Stimulated activated naive CD4-positive, alpha-beta T cell treated with Interleukin-2 at 50 U/mL for 16 hours (primary cell): Measurements from ENCODE around the gene BMP8A.

Source experiments
- DNase-seq: peaks from one replicate; lab custom pipeline; 2025; lab: John Stamatoyannopoulos, UW

The BMP8A gene

DNA sequence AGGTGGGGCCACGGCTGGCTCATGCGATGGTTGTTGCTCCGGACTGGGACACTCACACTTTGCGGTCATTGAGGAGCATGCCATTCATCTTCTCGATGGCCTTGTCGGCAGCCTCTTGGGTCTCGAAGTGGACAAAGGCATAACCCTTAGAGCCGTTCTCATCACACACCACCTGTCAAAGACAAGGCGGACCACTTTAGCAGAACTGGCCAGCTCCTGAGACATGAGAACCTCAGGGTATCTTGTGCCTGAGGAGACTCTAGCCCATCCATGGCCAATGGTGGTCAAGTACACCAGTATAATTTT lies 79.7 kb downstream of the BMP8A start:
- DNase-seq: no peak

DNA sequence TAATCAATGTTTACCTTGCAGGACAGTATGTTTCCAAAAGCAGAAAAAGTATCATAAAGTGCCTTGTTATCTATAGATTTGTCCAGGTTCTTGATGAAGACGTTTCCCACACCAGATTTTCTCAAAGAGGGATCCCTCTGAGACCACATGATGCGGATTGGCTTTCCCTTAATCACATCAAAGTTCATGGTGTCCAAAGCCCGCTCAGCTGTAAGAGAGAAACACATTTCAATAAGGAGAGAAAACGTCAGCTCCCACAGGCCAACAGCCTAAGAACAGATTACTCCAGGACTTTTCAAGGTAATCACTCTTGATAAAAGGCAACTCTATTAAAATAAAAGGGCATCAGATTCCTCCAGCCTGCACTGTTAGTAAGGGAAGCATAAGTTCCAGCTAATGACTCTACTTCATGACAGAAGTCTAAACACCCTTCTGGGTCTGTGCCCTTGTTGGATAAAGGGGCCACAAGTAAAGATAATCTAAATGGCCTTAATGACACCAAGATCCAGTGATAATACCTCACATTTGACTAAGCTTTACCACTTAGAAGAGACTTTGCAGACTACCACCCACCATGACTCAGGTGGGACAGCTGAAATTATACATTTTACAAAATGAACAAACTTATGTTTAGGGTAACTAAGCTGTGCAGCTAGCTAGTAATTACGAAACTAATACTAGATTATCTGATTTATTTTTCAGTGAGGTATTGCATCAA lies 81.1 kb downstream of the BMP8A start:
- DNase-seq: no peak

DNA sequence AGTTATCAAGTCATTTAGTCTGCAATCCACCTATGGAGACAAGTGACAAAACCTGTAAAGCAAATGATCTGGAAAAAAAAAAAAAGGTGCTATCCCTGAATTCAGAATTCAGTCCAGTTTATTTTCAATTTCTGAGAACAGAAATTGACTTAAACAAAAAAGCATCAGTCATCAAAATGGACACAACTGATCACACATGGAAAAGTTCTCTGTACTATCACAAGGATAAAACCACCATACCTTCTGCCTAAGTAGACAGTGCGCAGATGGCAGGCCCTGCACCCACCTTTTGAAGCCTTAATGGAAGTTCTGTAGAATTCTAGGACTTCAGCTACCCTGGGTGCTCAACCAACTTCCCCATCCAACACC lies 81.6 kb downstream of the BMP8A start:
- DNase-seq: no peak

DNA sequence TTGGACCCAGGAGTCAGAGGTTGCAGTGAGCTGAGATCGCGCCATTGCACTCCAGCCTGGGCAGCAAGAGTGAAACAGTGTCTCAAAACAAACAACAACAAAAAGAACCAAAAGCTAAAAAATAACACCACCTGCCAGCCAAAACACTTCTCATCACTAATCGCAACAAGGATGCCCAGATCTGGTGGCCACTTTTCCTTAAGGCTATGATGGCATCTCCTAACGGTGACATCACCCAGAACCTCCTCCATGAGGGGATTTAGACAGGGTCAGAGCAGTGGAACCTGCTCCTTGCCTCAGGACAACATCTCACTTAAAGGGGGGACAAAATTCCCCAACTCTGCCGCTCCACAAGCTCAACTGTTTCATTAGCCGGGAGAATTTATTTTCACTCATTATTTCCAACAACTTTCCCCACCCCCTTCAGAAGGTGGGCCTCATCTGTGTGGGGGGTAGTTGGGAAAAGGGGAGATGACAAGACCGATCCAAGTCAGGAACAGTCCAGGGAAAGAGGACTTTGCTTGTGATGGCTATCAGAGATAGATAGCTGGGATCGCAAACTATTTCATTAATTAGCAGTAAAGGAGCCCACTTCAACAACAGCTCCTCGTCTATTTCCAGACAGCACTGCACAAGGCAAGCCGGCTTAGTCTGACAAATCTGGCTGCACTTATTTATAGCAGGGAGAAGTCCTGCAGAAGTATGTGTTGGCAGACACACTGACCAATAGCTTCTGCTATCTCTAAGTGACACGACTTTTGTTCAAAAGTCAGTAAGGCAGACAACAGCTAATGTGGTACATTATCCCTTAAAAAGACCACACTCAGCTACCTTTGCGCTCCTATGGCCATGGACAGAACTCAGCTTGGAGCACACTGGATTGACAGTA lies 82.5 kb downstream of the BMP8A start:
- no peak for DNase-seq

DNA sequence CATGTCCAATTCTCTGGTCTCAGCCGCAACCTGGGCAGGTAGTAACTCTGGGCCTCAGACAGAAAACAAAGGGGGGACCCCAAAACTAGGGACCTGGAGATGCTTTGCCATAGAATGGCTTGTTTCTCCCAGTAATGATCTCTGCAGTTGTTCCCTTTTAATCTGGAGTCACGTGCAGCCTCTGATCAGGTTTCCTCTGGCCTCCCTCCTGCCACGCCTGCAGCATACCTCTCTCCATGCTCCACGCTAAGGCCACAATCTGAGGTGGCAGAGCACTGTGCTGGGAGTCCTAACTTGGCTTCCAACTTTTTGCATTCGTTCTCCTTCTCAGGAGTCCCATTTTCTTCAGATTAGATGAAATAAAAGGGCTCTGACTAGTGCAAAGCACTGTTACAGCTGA lies 83.2 kb downstream of the BMP8A start:
- DNase-seq: no peak
